ENCODE measurements around the gene C9orf85. TPM values are rescaled to one million over a fixed set of nuclear protein-coding genes. Genes with fewer than 3 reads are reported as not detected.

Gene C9orf85
- total and polyA plus RNA-seq, 2 of the 4 experiments (the other 2 are of a cell fraction), result 4.3 to 8.4 TPM

- Histone ChIP-seq H4K91ac (ENCODE audit: insufficient read depth, low read depth, low read length) (no peak overlapping the region), H2AK5ac (ENCODE audit: low read depth, low read length) (no peak overlapping the region), H4K5ac (ENCODE audit: low read depth, low read length) (no peak overlapping the region), H3K79me1 (ENCODE audit: low read depth in 1 of 2, low read length in 2 of 2) (peaks cover 0 to 5% of the 10 kb centered on the region in 2 experiments; a peak in 1 of 4 replicates), H2BK120ac (ENCODE audit: low read depth, low read length) (no peak overlapping the region), H3K18ac (ENCODE audit: low read depth, low read length) (no peak overlapping the region), H3K9me3 (ENCODE audit: control insufficient read depth, insufficient read depth, low read length) (peaks cover 5% of the 10 kb centered on the region), H2AK9ac (replicated peaks; ENCODE audit: low read depth, low read length, poor library complexity) (no peak overlapping the region), H4K8ac (ENCODE audit: low read depth in 2 of 2, low read length in 2 of 2) (no peak overlapping the region), H2BK20ac (ENCODE audit: low read depth, low read length) (no peak overlapping the region), H3K9me1 (ENCODE audit: insufficient read depth, low read length) (no peaks in the 10 kb centered on the region), H3K4me2 (ENCODE audit: low read depth, low read length) (no peak overlapping the region), H2AFZ (replicated peaks; ENCODE audit: low read length, poor library complexity) (no peak overlapping the region), H3K56ac (ENCODE audit: extremely low read depth, insufficient read depth, low read length) (no peak overlapping the region), H3K27me3 (ENCODE audit: control insufficient read depth, insufficient read depth, low read length) (no peaks in the 10 kb centered on the region), H4K20me1 (ENCODE audit: insufficient read depth, low read length) (no peaks in the 10 kb centered on the region), H3K4ac (ENCODE audit: low read depth, low read length) (no peak overlapping the region), H2BK15ac (ENCODE audit: low read depth, low read length) (no peak overlapping the region), H3K27ac (ENCODE audit: insufficient read depth, low read length) (no peak overlapping the region), H3K9ac (ENCODE audit: low read depth, low read length) (no peak overlapping the region), H2BK5ac (ENCODE audit: low read depth, low read length, poor library complexity, severe bottlenecking) (no peak overlapping the region), H3K14ac (replicated peaks; ENCODE audit: low read depth, low read length) (no peak overlapping the region), H3K36me3 (ENCODE audit: control insufficient read depth, insufficient read depth, low read length) (peaks cover 5% of the 10 kb centered on the region; the same call in 1 of the 2 replicates), H3K23ac (ENCODE audit: low read depth, low read length) (no peak overlapping the region), H3K4me1 (ENCODE audit: control insufficient read depth, insufficient read depth, low read length) (no peaks in the 10 kb centered on the region), H3K4me3 (ENCODE audit: insufficient read depth, low read depth, low read length) (no peak overlapping the region)
- WGBS, 2 experiments (ENCODE audit: extremely low coverage in 2 of 2, insufficient read length in 1 of 2), result no CpG with 5 or more reads among the region's 10 CpGs
- no peak for DNase-seq
- intact Hi-C loops (cut with micrococcal nuclease), result no loop called here
- TF ChIP-seq RCOR1 (IDR thresholded peaks at IDR 0.05; ENCODE audit: insufficient replicate concordance, low read length) (no peak), CEBPB (IDR thresholded peaks at IDR 0.05; ENCODE audit: low read depth, low read length) (no peak), RFX5 (IDR thresholded peaks at IDR 0.05; ENCODE audit: low read depth, low read length) (no peak), MAFK (IDR thresholded peaks at IDR 0.05; ENCODE audit: low read depth, low read length) (no peak), RAD21 (IDR thresholded peaks at IDR 0.05; ENCODE audit: low read length) (no peak), FOS (IDR thresholded peaks at IDR 0.05; ENCODE audit: low read depth, low read length) (no peak)
- in situ Hi-C loops (cut with MboI; ENCODE audit: low sequenced_read_pairs), result no loop called here
- CTCF ChIA-PET, result no interaction called here
- dilution Hi-C loops (cut with HindIII; ENCODE audit: low sequenced_read_pairs, unreplicated experiment), result no loop called here
- no peak for ATAC-seq (ENCODE audit: low read depth)
- no TSS peak for BruUV-seq (replicated peaks)
- POLR2A ChIA-PET (ENCODE audit: unreplicated experiment), result no interaction called here
Observed at GRCh38 chr9:71968541-71969090, 57.2 kb downstream of the C9orf85 start.
